ENCODE measurements around the gene ANKRD11. TPM values are rescaled to one million over a fixed set of nuclear protein-coding genes. Genes with fewer than 3 reads are reported as not detected.

The ANKRD11 gene
- total RNA-seq, 1 donor from 2014 or later, result 133 TPM

- Histone ChIP-seq H3K4me3 (ENCODE audit: low read depth, low read length) (no peak overlapping the region), H3K36me3 (ENCODE audit: control insufficient read depth, insufficient read depth, low read length) (peaks cover 3% of the 10 kb centered on the region), H3K27me3 (ENCODE audit: control insufficient read depth, insufficient read depth, low read length) (no peaks in the 10 kb centered on the region)
- TF ChIP-seq CTCF (IDR thresholded peaks at IDR 0.05; ENCODE audit: insufficient read depth, low read length, poor library complexity, severe bottlenecking), result no peak
- DNase-seq (ENCODE audit: low read depth), result no peak
Observed at GRCh38 chr16:89523680-89524344, 33.5 kb upstream of the ANKRD11 start.

- no peak for TF ChIP-seq CTCF (IDR thresholded peaks at IDR 0.05; ENCODE audit: insufficient read depth, low read length, poor library complexity, severe bottlenecking)
- Histone ChIP-seq H3K27me3 (ENCODE audit: control insufficient read depth, insufficient read depth, low read length) (no peaks in the 10 kb centered on the region), H3K4me3 (ENCODE audit: low read depth, low read length) (no peak overlapping the region), H3K36me3 (ENCODE audit: control insufficient read depth, insufficient read depth, low read length) (peaks cover 3% of the 10 kb centered on the region)
- DNase-seq (ENCODE audit: low read depth), result no peak
Observed at GRCh38 chr16:89522287-89522686, 31.9 kb upstream of the ANKRD11 start.

GRCh38 chr16:89519881-89520280 is 29.5 kb upstream of the ANKRD11 start:
- Histone ChIP-seq H3K4me3 (ENCODE audit: low read depth, low read length) (no peak overlapping the region), H3K36me3 (ENCODE audit: control insufficient read depth, insufficient read depth, low read length) (peaks cover 3% of the 10 kb centered on the region), H3K27me3 (ENCODE audit: control insufficient read depth, insufficient read depth, low read length) (no peaks in the 10 kb centered on the region)
- DNase-seq (ENCODE audit: low read depth), result no peak
- no peak for TF ChIP-seq CTCF (IDR thresholded peaks at IDR 0.05; ENCODE audit: insufficient read depth, low read length, poor library complexity, severe bottlenecking)

- no peak for DNase-seq (ENCODE audit: low read depth)
- TF ChIP-seq CTCF (IDR thresholded peaks at IDR 0.05; ENCODE audit: insufficient read depth, low read length, poor library complexity, severe bottlenecking), result no peak
- peaks cover 1% of the 10 kb centered on the region for H3K36me3 ChIP-seq (ENCODE audit: control insufficient read depth, insufficient read depth, low read length)
Observed at GRCh38 chr16:89517128-89517527, 26.8 kb upstream of the ANKRD11 start.

GRCh38 chr16:89512453-89512852 is 22.1 kb upstream of the ANKRD11 start:
- TF ChIP-seq CTCF (IDR thresholded peaks at IDR 0.05; ENCODE audit: insufficient read depth, low read length, poor library complexity, severe bottlenecking), result no peak
- Histone ChIP-seq H3K27me3 (ENCODE audit: control insufficient read depth, insufficient read depth, low read length) (no peaks in the 10 kb centered on the region), H3K36me3 (ENCODE audit: control insufficient read depth, insufficient read depth, low read length) (peaks cover 1% of the 10 kb centered on the region), H3K4me3 (ENCODE audit: low read depth, low read length) (no peak overlapping the region)
- no peak for DNase-seq (ENCODE audit: low read depth)

More at GRCh38 chr16:89517128-89517527, 26.8 kb upstream of the ANKRD11 start:
- Histone ChIP-seq H3K27me3 (ENCODE audit: control insufficient read depth, insufficient read depth, low read length) (no peaks in the 10 kb centered on the region), H3K4me3 (ENCODE audit: low read depth, low read length) (no peak overlapping the region)

GRCh38 chr16:89511374-89511773 is 21.0 kb upstream of the ANKRD11 start:
- no peak overlapping the region for H3K4me3 ChIP-seq (ENCODE audit: low read depth, low read length)
- H3K36me3 ChIP-seq (ENCODE audit: control insufficient read depth, insufficient read depth, low read length), result peaks cover 1% of the 10 kb centered on the region
- DNase-seq (ENCODE audit: low read depth), result no peak
- no peak for TF ChIP-seq CTCF (IDR thresholded peaks at IDR 0.05; ENCODE audit: insufficient read depth, low read length, poor library complexity, severe bottlenecking)
- H3K27me3 ChIP-seq (ENCODE audit: control insufficient read depth, insufficient read depth, low read length), result no peaks in the 10 kb centered on the region

Data from kidney epithelial cell (primary cell).